ENCODE data around the gene PLET1. TPM values are rescaled to one million over a fixed set of nuclear protein-coding genes. Genes with fewer than 3 reads are reported as not detected.

Gene PLET1
- total RNA-seq, 2 experiments from 2014 or later: not detected

DNA sequence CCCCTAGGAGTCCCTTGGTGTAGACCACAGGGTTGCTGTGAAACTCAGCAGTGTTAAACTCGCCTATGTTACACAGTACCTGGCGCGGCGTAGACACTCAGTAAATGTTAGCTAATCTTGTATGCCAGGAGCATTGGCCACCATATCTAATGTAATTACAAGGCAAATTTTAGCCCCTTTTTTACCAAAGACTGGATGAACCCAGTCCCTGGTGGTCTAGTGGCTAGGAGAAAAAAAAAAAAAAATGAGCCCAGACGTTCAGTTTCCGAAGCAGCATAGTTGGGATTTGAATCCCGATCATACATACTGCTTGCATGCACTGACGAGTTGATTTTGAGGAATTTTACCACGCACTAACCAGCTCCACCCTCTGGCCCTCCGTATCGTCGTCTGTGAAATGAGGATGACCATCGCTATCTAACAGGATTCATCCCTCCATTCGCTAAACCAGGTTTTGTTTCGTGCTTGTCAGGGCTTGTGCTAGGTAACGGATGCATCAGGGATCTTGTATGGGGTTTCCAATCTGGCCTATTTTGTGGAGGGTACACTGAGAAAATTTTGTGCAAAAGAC lies 33.7 kb downstream of the PLET1 start:
- Mint-ChIP-seq H3K27ac (peak overlapping the region; percentile 96), H3K4me1 (peaks cover 29% of the 10 kb centered on the region), H3K27me3 (peaks cover 2% of the 10 kb centered on the region), H3K4me3 (peak overlapping the region; percentile 82), H3K9me3 (ENCODE audit: low read depth) (no peaks in the 10 kb centered on the region), H3K36me3 (peaks cover 23% of the 10 kb centered on the region)
- ATAC-seq (peak; percentile 66), DNase-seq (no peak)
- CTCF ChIA-PET: interaction anchor here (15.8 kb wide), 1 partner anchor 55 kb away, joined by 373 read pairs; no protein-coding TSS in a partner anchor

GRCh38 chr11:112226062-112226830 lies 34.4 kb downstream of the PLET1 start, which contains the start of gene PTS:
Gene PTS (plus strand): TSS chr11:112226428. CDS start chr11:112226444, 16 bp downstream.
- Mint-ChIP-seq H3K36me3 (peaks cover 23% of the 10 kb centered on the region), H3K27ac (peak within 1 kb of the TSS; percentile 96), H3K4me1 (peaks cover 30% of the 10 kb centered on the region), H3K27me3 (peaks cover 2% of the 10 kb centered on the region), H3K4me3 (peak within 1 kb of the TSS; percentile 82), H3K9me3 (ENCODE audit: low read depth) (no peaks in the 10 kb centered on the region)
- ATAC-seq (peak; percentile 97), DNase-seq (peak; percentile 90)
- CTCF ChIA-PET: interaction anchor here (15.8 kb wide), 1 partner anchor 55 kb away, joined by 373 read pairs; no protein-coding TSS in a partner anchor

DNA sequence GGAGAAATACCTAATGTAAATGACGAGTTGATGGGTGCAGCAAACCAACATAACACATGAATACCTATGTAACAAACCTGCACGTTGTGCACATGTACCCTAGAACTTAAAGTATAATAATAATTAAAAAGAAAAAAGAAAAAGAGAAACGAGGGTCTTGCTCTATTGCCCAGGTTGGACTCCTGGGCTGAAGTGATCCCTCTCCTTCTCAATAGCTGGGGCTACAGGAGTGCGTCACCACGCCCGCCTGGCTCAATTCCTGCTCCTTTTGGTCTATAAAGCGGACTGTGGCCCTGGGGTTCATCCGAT lies 35.0 kb downstream of the PLET1 start:
- H3K27ac Mint-ChIP-seq: peak overlapping the region; percentile 96
- H3K9me3 Mint-ChIP-seq (ENCODE audit: low read depth): no peaks in the 10 kb centered on the region
- ATAC-seq (no peak), DNase-seq (no peak)
- peaks cover 31% of the 10 kb centered on the region for H3K4me1 Mint-ChIP-seq
- CTCF ChIA-PET: interaction anchor here (15.8 kb wide), 1 partner anchor 56 kb away, joined by 373 read pairs; no protein-coding TSS in a partner anchor
- H3K4me3 Mint-ChIP-seq: peak overlapping the region; percentile 82
- peaks cover 2% of the 10 kb centered on the region for H3K27me3 Mint-ChIP-seq
- peaks cover 20% of the 10 kb centered on the region for H3K36me3 Mint-ChIP-seq

GRCh38 chr11:112223754-112224532 lies 36.7 kb downstream of the PLET1 start:
- no peak overlapping the region for H3K27ac Mint-ChIP-seq

GRCh38 chr11:112223121-112223520 lies 37.5 kb downstream of the PLET1 start:
- ATAC-seq: no peak
- H3K9me3 Mint-ChIP-seq (ENCODE audit: low read depth): no peaks in the 10 kb centered on the region
- H3K36me3 Mint-ChIP-seq: peaks cover 3% of the 10 kb centered on the region
- DNase-seq: no peak
- no peak overlapping the region for H3K4me3 Mint-ChIP-seq
- H3K4me1 Mint-ChIP-seq: peaks cover 29% of the 10 kb centered on the region
- peaks cover 2% of the 10 kb centered on the region for H3K27me3 Mint-ChIP-seq
- no peak overlapping the region for H3K27ac Mint-ChIP-seq
- CTCF ChIA-PET: interaction anchor here (0.6 to 15.8 kb wide), 2 partner anchors 58 to 324 kb away, joined by 5 to 373 read pairs; no protein-coding TSS in a partner anchor

More at GRCh38 chr11:112223754-112224532, 36.7 kb downstream of the PLET1 start:
- Mint-ChIP-seq H3K4me3 (peak overlapping the region; percentile 10), H3K4me1 (peaks cover 37% of the 10 kb centered on the region), H3K9me3 (ENCODE audit: low read depth) (no peaks in the 10 kb centered on the region), H3K36me3 (peaks cover 8% of the 10 kb centered on the region), H3K27me3 (peaks cover 2% of the 10 kb centered on the region)
- DNase-seq: no peak
- ATAC-seq: no peak
- CTCF ChIA-PET: interaction anchor here (15.8 kb wide), 1 partner anchor 58 kb away, joined by 373 read pairs; no protein-coding TSS in a partner anchor

DNA sequence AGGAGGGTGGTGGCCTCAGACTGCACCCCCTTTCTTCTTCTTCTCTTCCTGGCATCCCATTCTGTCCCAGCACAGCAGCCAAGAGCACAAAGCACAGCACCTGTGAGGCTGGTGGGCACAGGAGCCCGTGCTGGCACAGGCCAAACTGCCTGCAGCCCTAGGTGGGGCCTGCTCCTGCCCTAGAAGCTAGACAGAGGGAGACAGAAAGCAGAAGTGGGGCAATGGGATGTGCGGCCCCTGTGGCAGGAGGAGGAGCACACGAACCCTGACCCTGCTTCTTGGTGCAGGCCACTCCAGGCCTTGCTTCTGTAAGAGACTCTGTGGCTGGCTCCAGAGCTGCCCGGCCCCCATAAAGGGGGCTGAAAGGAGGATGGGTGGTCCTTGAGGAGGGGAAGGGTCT lies 38.4 kb downstream of the PLET1 start:
- CTCF ChIA-PET: interaction anchor here (15.8 kb wide), 1 partner anchor 59 kb away, joined by 373 read pairs; no protein-coding TSS in a partner anchor
- no peak overlapping the region for H3K4me3 Mint-ChIP-seq
- ATAC-seq (no peak), DNase-seq (no peak)
- peaks cover 23% of the 10 kb centered on the region for H3K4me1 Mint-ChIP-seq
- H3K36me3 Mint-ChIP-seq: peaks cover 3% of the 10 kb centered on the region
- no peaks in the 10 kb centered on the region for H3K9me3 Mint-ChIP-seq (ENCODE audit: low read depth)
- H3K27me3 Mint-ChIP-seq: peaks cover 2% of the 10 kb centered on the region
- H3K27ac Mint-ChIP-seq: no peak overlapping the region

- DNase-seq (no peak), ATAC-seq (no peak)
- Mint-ChIP-seq H3K27me3 (peaks cover 2% of the 10 kb centered on the region), H3K4me3 (no peak overlapping the region), H3K9me3 (ENCODE audit: low read depth) (no peaks in the 10 kb centered on the region), H3K4me1 (peaks cover 16% of the 10 kb centered on the region), H3K36me3 (no peaks in the 10 kb centered on the region), H3K27ac (no peak overlapping the region)
- CTCF ChIA-PET: interaction anchor here (0.8 to 15.8 kb wide), 4 partner anchors 8 to 232 kb away, joined by 4 to 373 read pairs (median 4); no protein-coding TSS in a partner anchor
These were observed 39.3 kb downstream of the PLET1 start for GRCh38 chr11:112221274-112221835.

- Mint-ChIP-seq H3K9me3 (ENCODE audit: low read depth) (no peaks in the 10 kb centered on the region), H3K27me3 (peaks cover 2% of the 10 kb centered on the region), H3K27ac (no peak overlapping the region), H3K4me1 (peaks cover 9% of the 10 kb centered on the region), H3K36me3 (no peaks in the 10 kb centered on the region), H3K4me3 (no peak overlapping the region)
- CTCF ChIA-PET: interaction anchor here (0.7 to 15.8 kb wide), 13 partner anchors 10 to 368 kb away, joined by 3 to 373 read pairs (median 3); no protein-coding TSS in a partner anchor
- DNase-seq (peak; percentile 53), ATAC-seq (peak; percentile 99)
These were observed 41.0 kb downstream of the PLET1 start for GRCh38 chr11:112219476-112220232.

- peaks cover 9% of the 10 kb centered on the region for H3K4me1 Mint-ChIP-seq
- H3K36me3 Mint-ChIP-seq: no peaks in the 10 kb centered on the region
- peaks cover 2% of the 10 kb centered on the region for H3K27me3 Mint-ChIP-seq
- CTCF ChIA-PET: interaction anchor here (15.8 kb wide), 1 partner anchor 65 kb away, joined by 373 read pairs; no protein-coding TSS in a partner anchor
- H3K27ac Mint-ChIP-seq: no peak overlapping the region
- ATAC-seq (no peak), DNase-seq (no peak)
- H3K4me3 Mint-ChIP-seq: no peak overlapping the region
- no peaks in the 10 kb centered on the region for H3K9me3 Mint-ChIP-seq (ENCODE audit: low read depth)
These were observed 44.0 kb downstream of the PLET1 start for GRCh38 chr11:112216561-112217105.

DNA sequence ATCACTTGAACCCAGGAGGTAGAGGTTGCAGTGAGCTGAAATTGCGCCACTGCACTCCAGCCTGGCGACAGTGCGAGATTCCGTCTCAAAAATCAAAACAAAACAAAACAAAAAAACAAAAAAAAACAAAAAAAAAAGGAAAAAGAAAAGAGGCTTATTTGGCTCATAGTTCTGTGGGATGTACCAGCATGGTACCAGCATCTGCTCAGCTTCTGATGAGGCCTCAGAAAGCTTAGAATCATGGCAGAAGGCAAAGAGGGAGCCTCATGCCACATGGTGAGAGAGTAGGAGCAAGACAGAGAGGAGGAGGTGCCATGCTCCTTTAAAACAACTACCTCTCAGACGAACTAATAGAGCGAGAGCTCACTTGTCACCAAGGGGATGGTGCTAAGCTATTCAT lies 45.0 kb downstream of the PLET1 start:
- Mint-ChIP-seq H3K27ac (no peak overlapping the region), H3K4me1 (peaks cover 7% of the 10 kb centered on the region), H3K36me3 (no peaks in the 10 kb centered on the region), H3K27me3 (peaks cover 2% of the 10 kb centered on the region), H3K4me3 (no peak overlapping the region), H3K9me3 (ENCODE audit: low read depth) (no peaks in the 10 kb centered on the region)
- DNase-seq: no peak
- no peak for ATAC-seq
- CTCF ChIA-PET: interaction anchor here (2.0 to 15.8 kb wide), 2 partner anchors 66 to 373 kb away, joined by 6 to 373 read pairs; no protein-coding TSS in a partner anchor

GRCh38 chr11:112213753-112214152 lies 46.9 kb downstream of the PLET1 start:
- CTCF ChIA-PET: interaction anchor here (1.5 to 15.8 kb wide), 2 partner anchors 68 to 101 kb away, joined by 4 to 373 read pairs; no protein-coding TSS in a partner anchor
- Mint-ChIP-seq H3K36me3 (no peaks in the 10 kb centered on the region), H3K27me3 (peaks cover 11% of the 10 kb centered on the region), H3K4me3 (no peak overlapping the region), H3K4me1 (no peaks in the 10 kb centered on the region), H3K27ac (no peak overlapping the region), H3K9me3 (ENCODE audit: low read depth) (no peaks in the 10 kb centered on the region)
- ATAC-seq (no peak), DNase-seq (no peak)

GRCh38 chr11:112212710-112213109 lies 48.0 kb downstream of the PLET1 start:
- ATAC-seq: no peak
- no peak for DNase-seq
- Mint-ChIP-seq H3K4me1 (no peaks in the 10 kb centered on the region), H3K36me3 (no peaks in the 10 kb centered on the region), H3K9me3 (ENCODE audit: low read depth) (no peaks in the 10 kb centered on the region), H3K27ac (no peak overlapping the region), H3K27me3 (peaks cover 17% of the 10 kb centered on the region), H3K4me3 (no peak overlapping the region)
- CTCF ChIA-PET: no interaction called here
